GM12878 (cell line): ENCODE results near the gene DTX3. TPM values are rescaled to one million over a fixed set of nuclear protein-coding genes. Genes with fewer than 3 reads are reported as not detected.

Experiments used
- ATAC-seq: fragments of 200-7000 bp; cut with Tn5 transposase; 3 replicates; pipeline ENCODE4 v1.9.1; 2020; ENCODE audit warnings: mild to moderate bottlenecking, moderate library complexity
- BruUV-seq: library from RNA; stranded (reverse); fragments of 400-500 nt; replicated peaks from 2 replicates; lab custom pipeline; 2021; lab: Mats Ljungman, UMichigan
- CTCF ChIA-PET: fragments of 300-600 bp; sonication (Branson Sonifier 250); formaldehyde crosslinking; extraction: SDS; loops from one replicate; lab custom pipeline; 2021; ENCODE audit warnings: inconsistent platforms; lab: Yijun Ruan, JAX
- POLR2A ChIA-PET: fragments of 350-600 bp; formaldehyde crosslinking; extraction: SDS; loops from one replicate; lab custom pipeline; 2021; ENCODE audit warnings: inconsistent platforms; lab: Charles Lee
- RAD21 ChIA-PET: fragments of 300-600 bp; sonication (Branson Sonifier 250); formaldehyde crosslinking; loops from one replicate; lab custom pipeline; 2023; ENCODE audit warnings: antibody characterized with exemption; ENCODE audit not compliant: unreplicated experiment; lab: Charles Lee
- SMC1A ChIA-PET: fragments of 300-600 bp; sonication (Branson Sonifier 250); formaldehyde crosslinking; loops from one replicate; lab custom pipeline; 2023; ENCODE audit not compliant: unreplicated experiment, uncharacterized antibody; lab: Charles Lee
- DNase-seq: peaks from one replicate; pipeline ENCODE4 v3.0.0-alpha.2; 2011; ENCODE audit warnings: low read depth, low spot score
- FAIRE-seq: peaks from 3 replicates; lab custom pipeline; 2011; peaks lifted over from hg19 to GRCh38; lab: Jason Lieb, UNC
- H2AFZ ChIP-seq: 2 replicates; pipeline ENCODE4 v1.6.0; 2011; ENCODE audit warnings: low read depth, low read length, control low read depth; ENCODE audit not compliant: control insufficient read depth
- H3K27ac ChIP-seq: 2 replicates; pipeline ENCODE4 v1.5.1; 2011; ENCODE audit warnings: control low read depth; ENCODE audit not compliant: control insufficient read depth, insufficient read depth
- H3K27me3 ChIP-seq, 2 experiments: replicated peaks in 1 of 2; 2 replicates each; pipeline versions ENCODE4 v1.6.0 to v1.6.1; 2011; ENCODE audit warnings: low read length in 1 of 2; ENCODE audit not compliant: control insufficient read depth in 2 of 2, insufficient read depth in 2 of 2
- H3K36me3 ChIP-seq, 2 experiments: 2 replicates each; pipeline ENCODE4 v1.5.1; 2011; ENCODE audit warnings: low read length in 1 of 2; ENCODE audit not compliant: control insufficient read depth in 2 of 2, insufficient read depth in 2 of 2
- H3K4me1 ChIP-seq: 2 replicates; pipeline ENCODE4 v1.6.1; 2011; ENCODE audit warnings: mild to moderate bottlenecking, low read length, moderate library complexity, mixed read lengths; ENCODE audit not compliant: control insufficient read depth, insufficient read depth
- H3K4me2 ChIP-seq: 2 replicates; pipeline ENCODE4 v1.6.0; 2011; ENCODE audit warnings: control low read depth; ENCODE audit not compliant: control insufficient read depth, insufficient read depth
- H3K4me3 ChIP-seq: fragments of 200-600 bp; sonication (generic); 2 replicates; pipeline ENCODE4 v1.5.1; 2016
- H3K79me2 ChIP-seq: 2 replicates; pipeline ENCODE4 v1.6.0; 2011; ENCODE audit warnings: low read length; ENCODE audit not compliant: control insufficient read depth, insufficient read depth
- H3K9ac ChIP-seq: 2 replicates; pipeline ENCODE4 v1.8.0; 2011; ENCODE audit warnings: low read length, control low read depth, mixed read lengths; ENCODE audit not compliant: control insufficient read depth, insufficient read depth
- H3K9me3 ChIP-seq: replicated peaks from 3 replicates; pipeline ENCODE4 v1.5.1; 2011; ENCODE audit warnings: mild to moderate bottlenecking, low read length; ENCODE audit not compliant: control insufficient read depth, insufficient read depth
- H4K20me1 ChIP-seq: 2 replicates; pipeline ENCODE4 v1.6.0; 2011; ENCODE audit not compliant: control insufficient read depth, insufficient read depth
- ATF3 ChIP-seq: IDR thresholded peaks from 2 replicates; pipeline ENCODE4 v1.6.1; 2011; ENCODE audit warnings: low read depth, mild to moderate bottlenecking, low read length, moderate library complexity, borderline replicate concordance; ENCODE audit errors: extremely low read depth
- ELK1 ChIP-seq: IDR thresholded peaks from 2 replicates; pipeline ENCODE4 v1.6.1; 2012; ENCODE audit warnings: low read depth, low read length, improper control_type of control experiment
- IRF3 ChIP-seq: fragments of 450-650 bp; IDR thresholded peaks from 2 replicates; pipeline ENCODE4 v1.6.1; 2014; ENCODE audit warnings: mild to moderate bottlenecking
- NR2F1 ChIP-seq: fragments of 450-650 bp; conservative IDR thresholded peaks from 2 replicates; pipeline ENCODE4 v1.6.1; 2017; ENCODE audit warnings: mild to moderate bottlenecking
- PAX8 ChIP-seq: fragments of 450-650 bp; IDR thresholded peaks from 2 replicates; pipeline ENCODE4 v1.6.1; 2017; ENCODE audit warnings: mild to moderate bottlenecking, moderate library complexity
- RELA ChIP-seq: fragments of 450-650 bp; IDR thresholded peaks from 2 replicates; pipeline ENCODE4 v1.8.0; 2014; ENCODE audit warnings: borderline replicate concordance; ENCODE audit not compliant: partially characterized antibody
- RUNX3 ChIP-seq: IDR thresholded peaks from 2 replicates; pipeline ENCODE4 v1.6.1; 2012; ENCODE audit warnings: low read length, inconsistent platforms
- SREBF1 ChIP-seq: IDR thresholded peaks from 2 replicates; pipeline ENCODE4 v1.6.1; 2012; ENCODE audit warnings: mild to moderate bottlenecking, low read length
- ZBTB4 ChIP-seq: fragments of 450-650 bp; formaldehyde crosslinking; IDR thresholded peaks from 2 replicates; pipeline ENCODE4 v1.4.0; 2022; ENCODE audit warnings: mild to moderate bottlenecking, moderate library complexity
- WGBS: methylation state at CpG from one replicate; pipeline ENCODE4 v1.1.6; 2016; ENCODE audit warnings: low lambda C conversion rate; ENCODE audit not compliant: insufficient replicate concordance, insufficient coverage; ENCODE audit errors: missing lambda C conversion rate; 5-methylcytosine and 5-hydroxymethylcytosine counted together
- in situ Hi-C: fragments of 300-500 bp; cut with MboI; formaldehyde crosslinking; loops from 9 replicates; pipeline ENCODE4 v1.14.3; 2018; ENCODE audit warnings: mixed read lengths
- intact Hi-C: fragments of 100-400 bp; cut with micrococcal nuclease; formaldehyde crosslinking; loops from one replicate; pipeline ENCODE4 v1.14.2; 2022; ENCODE audit not compliant: unreplicated experiment
- polyA plus RNA-seq, 11 experiments: library from polyadenylated mRNA; depleted of rRNA in 4 of 11; unstranded in 6 of 11; stranded (reverse) in 5 of 11; fragments of >200 nt; fragmentation: Nextera tagmentation in 4 of 11; fragmentation: Illumina TruSeq in 1 of 11; extraction: Ambion mirVana in 4 of 11; extraction: Trizol in 1 of 11; gene quantifications; 1 replicate in 1 of 11; 2 replicates in 10 of 11; pipeline versions ENCODE4 v1.2.1 to v1.2.3, GENCODE V29; 2011 to 2016; ENCODE audit warnings: inconsistent platforms in 2 of 11, missing spikeins in 2 of 11, low read depth in 1 of 11
- total RNA-seq, 4 experiments: library from RNA; depleted of rRNA in 3 of 4; stranded (reverse); fragments of >200 nt in 3 of 4; fragmentation: Illumina TruSeq in 1 of 4; extraction: Trizol in 1 of 4; gene quantifications; 2 replicates each; pipeline versions ENCODE4 v1.2.1 to v1.2.3, GENCODE V29; 2013 to 2021
- TF ChIP-seq, protein P1 (sequence below): IDR thresholded peaks from 2 replicates; pipeline ENCODE4 v1.6.1; 2012; ENCODE audit warnings: mild to moderate bottlenecking, low read depth, low read length

Gene DTX3
- total and polyA plus RNA-seq, 10 of the 15 experiments (the other 5 are each of a cell fraction or from before 2014, with no cell fraction given): 1.1 to 13.6 (median 5.6) TPM

- TF ChIP-seq ZBTB4 (CRISPR knock-in tag): no peak
These were observed 49.4 kb downstream of the DTX3 start (continued) for GRCh38 chr12:57654042-57654441.

DNA sequence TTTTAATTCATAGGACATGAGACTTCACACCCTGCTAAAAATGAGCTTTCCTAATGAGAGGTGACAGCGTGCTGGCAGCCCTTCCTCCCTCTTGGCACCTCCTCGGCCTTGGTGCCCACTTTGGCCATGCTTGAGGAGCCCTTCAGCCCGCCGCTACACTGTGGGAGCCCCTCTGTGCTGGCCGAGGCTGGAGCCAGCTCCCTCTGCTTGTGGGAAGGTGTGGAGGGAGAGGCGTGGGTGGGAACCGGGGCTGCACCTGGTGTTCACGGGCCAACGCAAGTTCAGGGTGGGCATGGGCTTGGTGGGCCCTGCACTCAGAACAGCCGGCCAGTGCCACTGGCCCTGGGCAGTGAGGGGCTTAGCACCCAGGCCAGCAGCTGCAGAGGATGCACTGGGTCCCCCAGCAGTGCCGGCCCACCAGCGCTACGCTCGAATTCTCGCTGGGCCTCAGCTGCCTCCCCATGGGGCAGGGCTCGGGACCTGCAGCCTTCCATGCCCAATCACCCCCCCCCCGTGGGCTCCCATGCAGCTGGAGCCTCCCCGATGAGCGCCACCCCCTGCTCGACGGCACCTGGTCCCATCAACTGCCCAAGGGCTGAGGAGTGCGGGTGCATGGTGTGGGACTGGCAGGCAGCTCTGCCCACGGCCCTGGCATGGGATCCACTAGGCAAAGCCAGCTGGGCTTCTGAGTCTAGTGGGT, 51.1 kb downstream of the DTX3 start:
- ATAC-seq (no peak), DNase-seq (no peak), FAIRE-seq (no peak)
- no peaks in the 10 kb centered on the region for H3K27me3 ChIP-seq
- no peak overlapping the region for H3K9ac ChIP-seq
- H3K27ac ChIP-seq: no peak overlapping the region
- no peak overlapping the region for H3K4me2 ChIP-seq
- H4K20me1 ChIP-seq: no peaks in the 10 kb centered on the region
- ChIA-PET POLR2A (no interaction called here), CTCF (interaction anchor here (0.6 to 1.7 kb wide), 5 partner anchors 16 to 249 kb away, joined by 3 to 6 read pairs (median 4); no protein-coding TSS in a partner anchor), RAD21 (interaction anchor here (0.9 kb wide), 1 partner anchor 72 kb away, joined by 3 read pairs; no protein-coding TSS in a partner anchor), SMC1A (interaction anchor here (1.6 kb wide), 1 partner anchor 11 kb away, joined by 4 read pairs; no protein-coding TSS in a partner anchor)
- no peak overlapping the region for H3K4me3 ChIP-seq
- no TSS peak for BruUV-seq
- no peaks in the 10 kb centered on the region for H3K36me3 ChIP-seq
- in situ Hi-C loops (no loop called here), intact Hi-C loops (no loop called here)
- H3K4me1 ChIP-seq: no peaks in the 10 kb centered on the region
- no peak overlapping the region for H2AFZ ChIP-seq
- H3K79me2 ChIP-seq: no peaks in the 10 kb centered on the region
- no peaks in the 10 kb centered on the region; the same call in 2 of the 3 replicates for H3K9me3 ChIP-seq
- 40% methylated on average over 22 of the region's 23 CpGs for WGBS
- TF ChIP-seq SREBF1 (no peak), RUNX3 (no peak), IRF3 (no peak), ATF3 (no peak), ELK1 (no peak), PAX8 (no peak), NR2F1 (no peak), RELA (no peak)
- TF ChIP-seq, protein P1, sequence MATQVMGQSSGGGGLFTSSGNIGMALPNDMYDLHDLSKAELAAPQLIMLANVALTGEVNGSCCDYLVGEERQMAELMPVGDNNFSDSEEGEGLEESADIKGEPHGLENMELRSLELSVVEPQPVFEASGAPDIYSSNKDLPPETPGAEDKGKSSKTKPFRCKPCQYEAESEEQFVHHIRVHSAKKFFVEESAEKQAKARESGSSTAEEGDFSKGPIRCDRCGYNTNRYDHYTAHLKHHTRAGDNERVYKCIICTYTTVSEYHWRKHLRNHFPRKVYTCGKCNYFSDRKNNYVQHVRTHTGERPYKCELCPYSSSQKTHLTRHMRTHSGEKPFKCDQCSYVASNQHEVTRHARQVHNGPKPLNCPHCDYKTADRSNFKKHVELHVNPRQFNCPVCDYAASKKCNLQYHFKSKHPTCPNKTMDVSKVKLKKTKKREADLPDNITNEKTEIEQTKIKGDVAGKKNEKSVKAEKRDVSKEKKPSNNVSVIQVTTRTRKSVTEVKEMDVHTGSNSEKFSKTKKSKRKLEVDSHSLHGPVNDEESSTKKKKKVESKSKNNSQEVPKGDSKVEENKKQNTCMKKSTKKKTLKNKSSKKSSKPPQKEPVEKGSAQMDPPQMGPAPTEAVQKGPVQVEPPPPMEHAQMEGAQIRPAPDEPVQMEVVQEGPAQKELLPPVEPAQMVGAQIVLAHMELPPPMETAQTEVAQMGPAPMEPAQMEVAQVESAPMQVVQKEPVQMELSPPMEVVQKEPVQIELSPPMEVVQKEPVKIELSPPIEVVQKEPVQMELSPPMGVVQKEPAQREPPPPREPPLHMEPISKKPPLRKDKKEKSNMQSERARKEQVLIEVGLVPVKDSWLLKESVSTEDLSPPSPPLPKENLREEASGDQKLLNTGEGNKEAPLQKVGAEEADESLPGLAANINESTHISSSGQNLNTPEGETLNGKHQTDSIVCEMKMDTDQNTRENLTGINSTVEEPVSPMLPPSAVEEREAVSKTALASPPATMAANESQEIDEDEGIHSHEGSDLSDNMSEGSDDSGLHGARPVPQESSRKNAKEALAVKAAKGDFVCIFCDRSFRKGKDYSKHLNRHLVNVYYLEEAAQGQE: no peak
